ENCODE data around the gene BIRC2. TPM values are rescaled to one million over a fixed set of nuclear protein-coding genes. Genes with fewer than 3 reads are reported as not detected.
"Not testable (repeated sequence)": the region's sequence is repeated elsewhere in the genome, so short reads cannot be mapped to it uniquely, and the experiment has no call there.

The BIRC2 gene
- total RNA-seq, 1 experiment from 2014 or later: 32.0 TPM

- Histone ChIP-seq H3K27me3 (replicated peaks; ENCODE audit: insufficient read depth, low read depth, low read length, poor library complexity) (no peaks in the 10 kb centered on the region), H3K4me3 (ENCODE audit: low read depth, low read length, poor library complexity, severe bottlenecking) (no peak overlapping the region), H3K9me3 (ENCODE audit: low read depth, low read length, poor library complexity, severe bottlenecking) (no peaks in the 10 kb centered on the region), H3K4me1 (ENCODE audit: insufficient read depth, low read length, poor library complexity, severe bottlenecking) (no peaks in the 10 kb centered on the region), H3K27ac (ENCODE audit: low read depth, low read length, poor library complexity, severe bottlenecking) (no peak overlapping the region), H3K36me3 (ENCODE audit: insufficient read depth, low read length, poor library complexity, severe bottlenecking) (peaks cover 51% of the 10 kb centered on the region)
- intact Hi-C loops (cut with micrococcal nuclease; ENCODE audit: unreplicated experiment): no loop called here
- ChIA-PET POLR2A (ENCODE audit: low non-redundant PET) (no interaction called here), CTCF (no interaction called here)
- TF ChIP-seq CTCF (conservative IDR thresholded peaks at IDR 0.05; ENCODE audit: low read depth, low read length): no peak
- no peak for TF ChIP-seq EZH2 (IDR thresholded peaks at IDR 0.05; ENCODE audit: borderline replicate concordance, low read depth, low read length, poor library complexity, severe bottlenecking)
- no TSS peak for BruUV-seq (replicated peaks)
- no peak for DNase-seq (ENCODE audit: low spot score)
Measured at GRCh38 chr11:102364991-102365390, 18.0 kb downstream of the BIRC2 start.

- no peaks in the 10 kb centered on the region for H3K27me3 ChIP-seq (replicated peaks; ENCODE audit: insufficient read depth, low read depth, low read length, poor library complexity)
- H3K27ac ChIP-seq (ENCODE audit: low read depth, low read length, poor library complexity, severe bottlenecking): no peak overlapping the region
- no peak overlapping the region for H3K4me3 ChIP-seq (ENCODE audit: low read depth, low read length, poor library complexity, severe bottlenecking)
- peak; percentile 55 for DNase-seq (ENCODE audit: low spot score)
- ChIA-PET POLR2A (ENCODE audit: low non-redundant PET) (no interaction called here), CTCF (interaction anchor here (0.7 to 0.8 kb wide), 2 partner anchors 129 to 299 kb away, joined by 3 read pairs; no protein-coding TSS in a partner anchor)
- peak; percentile 44; the same call in 1 of the 2 replicates for TF ChIP-seq CTCF (conservative IDR thresholded peaks at IDR 0.05; ENCODE audit: low read depth, low read length)
- no peak for TF ChIP-seq EZH2 (IDR thresholded peaks at IDR 0.05; ENCODE audit: borderline replicate concordance, low read depth, low read length, poor library complexity, severe bottlenecking)
- peaks cover 40% of the 10 kb centered on the region for H3K36me3 ChIP-seq (ENCODE audit: insufficient read depth, low read length, poor library complexity, severe bottlenecking)
- no peaks in the 10 kb centered on the region for H3K4me1 ChIP-seq (ENCODE audit: insufficient read depth, low read length, poor library complexity, severe bottlenecking)
- BruUV-seq (replicated peaks): no TSS peak
- no peaks in the 10 kb centered on the region for H3K9me3 ChIP-seq (ENCODE audit: low read depth, low read length, poor library complexity, severe bottlenecking)
- intact Hi-C loops (cut with micrococcal nuclease; ENCODE audit: unreplicated experiment): loop anchor here (1.0 kb wide), 1 partner anchor 128 kb away; no protein-coding TSS in a partner anchor
Measured at GRCh38 chr11:102367364-102367763, 20.4 kb downstream of the BIRC2 start.

- H3K27ac ChIP-seq (ENCODE audit: low read depth, low read length, poor library complexity, severe bottlenecking): no peak overlapping the region
- H3K27me3 ChIP-seq (replicated peaks; ENCODE audit: insufficient read depth, low read depth, low read length, poor library complexity): no peaks in the 10 kb centered on the region
- BruUV-seq (replicated peaks): no TSS peak
- CTCF ChIA-PET: no interaction called here
- peaks cover 28% of the 10 kb centered on the region for H3K36me3 ChIP-seq (ENCODE audit: insufficient read depth, low read length, poor library complexity, severe bottlenecking)
- H3K9me3 ChIP-seq (ENCODE audit: low read depth, low read length, poor library complexity, severe bottlenecking): no peaks in the 10 kb centered on the region
- no peak overlapping the region for H3K4me3 ChIP-seq (ENCODE audit: low read depth, low read length, poor library complexity, severe bottlenecking)
- no peaks in the 10 kb centered on the region for H3K4me1 ChIP-seq (ENCODE audit: insufficient read depth, low read length, poor library complexity, severe bottlenecking)
- intact Hi-C loops (cut with micrococcal nuclease; ENCODE audit: unreplicated experiment): no loop called here
- POLR2A ChIA-PET (ENCODE audit: low non-redundant PET): no interaction called here
- no peak for TF ChIP-seq CTCF (conservative IDR thresholded peaks at IDR 0.05; ENCODE audit: low read depth, low read length)
- no peak for TF ChIP-seq EZH2 (IDR thresholded peaks at IDR 0.05; ENCODE audit: borderline replicate concordance, low read depth, low read length, poor library complexity, severe bottlenecking)
- no peak for DNase-seq (ENCODE audit: low spot score)
Measured at GRCh38 chr11:102368472-102368871, 21.5 kb downstream of the BIRC2 start.

GRCh38 chr11:102374633-102375424 is 27.8 kb downstream of the BIRC2 start:
- BruUV-seq (replicated peaks); H3K27ac ChIP-seq (ENCODE audit: low read depth, low read length, poor library complexity, severe bottlenecking); H3K9me3 ChIP-seq (ENCODE audit: low read depth, low read length, poor library complexity, severe bottlenecking); intact Hi-C loops (cut with micrococcal nuclease; ENCODE audit: unreplicated experiment); DNase-seq (ENCODE audit: low spot score); POLR2A ChIA-PET (ENCODE audit: low non-redundant PET); CTCF ChIA-PET; H3K4me3 ChIP-seq (ENCODE audit: low read depth, low read length, poor library complexity, severe bottlenecking); H3K27me3 ChIP-seq (replicated peaks; ENCODE audit: insufficient read depth, low read depth, low read length, poor library complexity); H3K4me1 ChIP-seq (ENCODE audit: insufficient read depth, low read length, poor library complexity, severe bottlenecking): not testable (repeated sequence)
- peaks cover 18% of the 10 kb centered on the region for H3K36me3 ChIP-seq (ENCODE audit: insufficient read depth, low read length, poor library complexity, severe bottlenecking)
